Fibroblast of lung (primary cell): Measurements from ENCODE around the gene RAB44.

Experiments used
- CTCF ChIP-seq, 2 donors: IDR thresholded peaks in 1 of 2; conservative IDR thresholded peaks in 1 of 2; 1 replicate in 1 of 2; 2 replicates in 1 of 2; pipeline ENCODE4 v1.5.1; 2011 to 2012; ENCODE audit warnings: low read length in 2 of 2, control low read depth in 1 of 2, inconsistent platforms in 1 of 2, low read depth in 1 of 2, mild to moderate bottlenecking in 1 of 2
- EZH2 ChIP-seq: IDR thresholded peaks from 2 replicates; pipeline ENCODE4 v1.5.1; 2012; ENCODE audit warnings: low read length, control low read depth, mild to moderate bottlenecking; ENCODE audit errors: missing control alignments

GRCh38 chr6:36713846-36714245 is 16.2 kb downstream of the RAB44 start:
- TF ChIP-seq EZH2 (no peak), CTCF (conservative IDR thresholded peaks at IDR 0.05 in 1 of 2, IDR thresholded peaks at IDR 0.05 in 1 of 2; ENCODE audit: low read depth in 1 of 2, low read length in 2 of 2) (no peak)
